ENCODE measurements around the gene PTPRK. TPM values are rescaled to one million over a fixed set of nuclear protein-coding genes. Genes with fewer than 3 reads are reported as not detected.

PTPRK gene
- total and polyA plus RNA-seq, 4 donors, result 12.1 to 61.2 (median 29.1) TPM

GRCh38 chr6:128422200-128422599 lies 98.2 kb downstream of the PTPRK start:
- peak in 1 of 2 donors; percentile 6 for TF ChIP-seq HNF4A (conservative IDR thresholded peaks at IDR 0.05)
- no peak for TF ChIP-seq TAF1 (conservative IDR thresholded peaks at IDR 0.05)
- no peak for TF ChIP-seq JUND (IDR thresholded peaks at IDR 0.05)
- no peak for TF ChIP-seq YY1 (IDR thresholded peaks at IDR 0.05)
- no peak for TF ChIP-seq ZBTB33 (IDR thresholded peaks at IDR 0.05)
- TF ChIP-seq MAX (IDR thresholded peaks at IDR 0.05), result no peak
- TF ChIP-seq GABPA (IDR thresholded peaks at IDR 0.05 in 1 of 2, conservative IDR thresholded peaks at IDR 0.05 in 1 of 2), result no peak
- no peak for TF ChIP-seq RXRA (IDR thresholded peaks at IDR 0.05)

GRCh38 chr6:128421788-128422187 lies 98.6 kb downstream of the PTPRK start:
- no peak for DNase-seq (ENCODE audit: low spot score)
- Histone ChIP-seq H3K9ac (ENCODE audit: low read depth in 1 of 2, low read length in 2 of 2) (no peak overlapping the region), H3K4me1 (ENCODE audit: control insufficient read depth in 4 of 4, insufficient read depth in 4 of 4, low read length in 3 of 4) (peaks cover 0 to 8% (median 2%) of the 10 kb centered on the region in 4 donors), H3K4me3 (ENCODE audit: low read depth in 1 of 3, low read length in 3 of 3) (no peak overlapping the region), H3K27ac (ENCODE audit: low read depth in 1 of 2, low read length in 2 of 2) (no peak overlapping the region), H3K36me3 (ENCODE audit: control insufficient read depth in 4 of 4, insufficient read depth in 3 of 4, low read depth in 1 of 4, low read length in 3 of 4) (no peaks in the 10 kb centered on the region), H3K9me3 (ENCODE audit: control insufficient read depth in 4 of 4, low read length in 3 of 4) (peaks cover 0 to 3% (median 0%) of the 10 kb centered on the region in 4 donors), H3K27me3 (ENCODE audit: control insufficient read depth in 4 of 4, insufficient read depth in 4 of 4, low read length in 3 of 4) (no peaks in the 10 kb centered on the region)
- TF ChIP-seq EGR1 (IDR thresholded peaks at IDR 0.05; ENCODE audit: low read depth in 2 of 2) (no peak), HNF4A (conservative IDR thresholded peaks at IDR 0.05) (no peak), FOXA2 (IDR thresholded peaks at IDR 0.05) (no peak), MAX (IDR thresholded peaks at IDR 0.05) (no peak), RAD21 (IDR thresholded peaks at IDR 0.05) (no peak), ATF3 (IDR thresholded peaks at IDR 0.05) (no peak)
- WGBS, result 91% methylated on average over 3 of the region's 3 CpGs

More at GRCh38 chr6:128422200-128422599, 98.2 kb downstream of the PTPRK start:
- Histone ChIP-seq H3K4me3 (ENCODE audit: low read depth in 1 of 3, low read length in 3 of 3) (no peak overlapping the region), H3K36me3 (ENCODE audit: control insufficient read depth in 4 of 4, insufficient read depth in 3 of 4, low read depth in 1 of 4, low read length in 3 of 4) (no peaks in the 10 kb centered on the region), H3K27ac (ENCODE audit: low read depth in 1 of 2, low read length in 2 of 2) (no peak overlapping the region), H3K27me3 (ENCODE audit: control insufficient read depth in 4 of 4, insufficient read depth in 4 of 4, low read length in 3 of 4) (no peaks in the 10 kb centered on the region), H3K9me3 (ENCODE audit: control insufficient read depth in 4 of 4, low read length in 3 of 4) (peaks cover 0 to 3% (median 0%) of the 10 kb centered on the region in 4 donors), H3K4me1 (ENCODE audit: control insufficient read depth in 4 of 4, insufficient read depth in 4 of 4, low read length in 3 of 4) (peaks cover 0 to 8% (median 2%) of the 10 kb centered on the region in 4 donors), H3K9ac (ENCODE audit: low read depth in 1 of 2, low read length in 2 of 2) (no peak overlapping the region)
- no peak for DNase-seq (ENCODE audit: low spot score)

- 82% methylated on average over 5 of the region's 5 CpGs for WGBS
- TF ChIP-seq FOXA1 (IDR thresholded peaks at IDR 0.05) (no peak), ATF3 (IDR thresholded peaks at IDR 0.05) (no peak), YY1 (IDR thresholded peaks at IDR 0.05) (no peak), HNF4G (IDR thresholded peaks at IDR 0.05) (no peak), NR2F2 (IDR thresholded peaks at IDR 0.05) (no peak), TAF1 (conservative IDR thresholded peaks at IDR 0.05) (no peak), RXRA (IDR thresholded peaks at IDR 0.05) (no peak), SP1 (IDR thresholded peaks at IDR 0.05) (no peak), ZBTB33 (IDR thresholded peaks at IDR 0.05) (no peak), FOXA2 (IDR thresholded peaks at IDR 0.05) (no peak)
- H3K4me1 ChIP-seq (ENCODE audit: control insufficient read depth in 4 of 4, insufficient read depth in 4 of 4, low read length in 3 of 4), result peaks cover 1 to 15% (median 6%) of the 10 kb centered on the region in 4 donors
- H3K36me3 ChIP-seq (ENCODE audit: control insufficient read depth in 4 of 4, insufficient read depth in 3 of 4, low read depth in 1 of 4, low read length in 3 of 4), result no peaks in the 10 kb centered on the region
- peaks cover 0 to 3% (median 0%) of the 10 kb centered on the region in 4 donors for H3K9me3 ChIP-seq (ENCODE audit: control insufficient read depth in 4 of 4, low read length in 3 of 4)
- no peak overlapping the region for H3K27ac ChIP-seq (ENCODE audit: low read depth in 1 of 2, low read length in 2 of 2)
- no peak for DNase-seq (ENCODE audit: low spot score)
- no peaks in the 10 kb centered on the region for H3K27me3 ChIP-seq (ENCODE audit: control insufficient read depth in 4 of 4, insufficient read depth in 4 of 4, low read length in 3 of 4)
- no peak overlapping the region for H3K9ac ChIP-seq (ENCODE audit: low read depth in 1 of 2, low read length in 2 of 2)
- H3K4me3 ChIP-seq (ENCODE audit: low read depth in 1 of 3, low read length in 3 of 3), result no peak overlapping the region
Observed at GRCh38 chr6:128417698-128418097, 102.7 kb downstream of the PTPRK start.

All from liver (tissue), 9 donors.